OCI-LY7 (cell line): ENCODE measurements around the gene ACTN1. TPM values are rescaled to one million over a fixed set of nuclear protein-coding genes. Genes with fewer than 3 reads are reported as not detected.

ENCODE experiments used
- BruUV-seq: library from RNA; stranded (reverse); fragments of 400-500 nt; replicated peaks from 2 replicates; lab custom pipeline; 2021; lab: Mats Ljungman, UMichigan
- CTCF ChIA-PET: fragments of 300-600 bp; sonication (Branson Sonifier 250); formaldehyde crosslinking; loops from one replicate; lab custom pipeline; 2022; ENCODE audit warnings: antibody characterized with exemption; ENCODE audit not compliant: unreplicated experiment; lab: Charles Lee
- POLR2A ChIA-PET: fragments of 300-600 bp; sonication (Branson Sonifier 250); formaldehyde crosslinking; loops from one replicate; lab custom pipeline; 2022; ENCODE audit warnings: antibody characterized with exemption; lab: Charles Lee
- DNase-seq: peaks from one replicate; pipeline ENCODE4 v3.0.0-alpha.2; 2015; ENCODE audit warnings: low spot score
- H2AFZ ChIP-seq: fragments of 200-600 bp; sonication (generic), shearing (Covaris generic); 2 replicates; pipeline ENCODE4 v1.6.1; 2014; ENCODE audit warnings: mild to moderate bottlenecking, antibody characterized with exemption, low read length, moderate library complexity
- H3K27ac ChIP-seq: fragments of 200-600 bp; sonication (generic); 2 replicates; pipeline ENCODE4 v1.5.1; 2014; ENCODE audit warnings: mixed run types, low read depth, mild to moderate bottlenecking, moderate library complexity, low read length, inconsistent platforms; ENCODE audit not compliant: poor library complexity, severe bottlenecking
- H3K36me3 ChIP-seq: fragments of 200-600 bp; sonication (generic); 2 replicates; pipeline ENCODE4 v1.6.1; 2014; ENCODE audit warnings: mild to moderate bottlenecking, antibody characterized with exemption, low read length, moderate library complexity, mixed read lengths; ENCODE audit not compliant: insufficient read depth
- H3K4me1 ChIP-seq: fragments of 200-600 bp; sonication (generic); 2 replicates; pipeline ENCODE4 v1.5.1; 2014; ENCODE audit warnings: mild to moderate bottlenecking, low read length; ENCODE audit not compliant: insufficient read depth, poor library complexity, severe bottlenecking
- H3K4me2 ChIP-seq: fragments of 200-600 bp; sonication (generic); 2 replicates; pipeline ENCODE4 v1.6.1; 2014; ENCODE audit warnings: mild to moderate bottlenecking, low read length
- H3K4me3 ChIP-seq: fragments of 200-600 bp; sonication (generic); 2 replicates; pipeline ENCODE4 v1.5.1; 2014; ENCODE audit warnings: mild to moderate bottlenecking, low read depth, low read length; ENCODE audit not compliant: poor library complexity, severe bottlenecking
- H3K79me2 ChIP-seq: fragments of 200-600 bp; sonication (generic); 2 replicates; pipeline ENCODE4 v1.6.1; 2016; ENCODE audit warnings: low read depth, mild to moderate bottlenecking, low read length, moderate library complexity, mixed read lengths; ENCODE audit not compliant: insufficient read depth
- H3K9me2 ChIP-seq: fragments of 200-600 bp; sonication (generic); 2 replicates; pipeline ENCODE4 v1.6.1; 2016; ENCODE audit warnings: mild to moderate bottlenecking, low read length, mixed read lengths; ENCODE audit not compliant: insufficient read depth
- H3K9me3 ChIP-seq: fragments of 200-600 bp; sonication (generic); 2 replicates; pipeline ENCODE4 v1.6.1; 2014; ENCODE audit warnings: mild to moderate bottlenecking, mixed run types, low read length, mixed read lengths
- H4K20me1 ChIP-seq: fragments of 200-600 bp; sonication (generic); 2 replicates; pipeline ENCODE4 v1.6.1; 2014; ENCODE audit warnings: mild to moderate bottlenecking, antibody characterized with exemption, low read length, moderate library complexity, mixed read lengths; ENCODE audit not compliant: insufficient read depth
- CTCF ChIP-seq: fragments of 200-600 bp; sonication (generic); conservative IDR thresholded peaks from 2 replicates; pipeline ENCODE4 v1.5.1; 2014; ENCODE audit warnings: mild to moderate bottlenecking, antibody characterized with exemption, low read length, moderate library complexity, mixed read lengths
- EZH2phosphoT487 ChIP-seq: fragments of 200-600 bp; sonication (generic); IDR thresholded peaks from 2 replicates; pipeline ENCODE4 v1.6.1; 2018; ENCODE audit warnings: low read depth, borderline replicate concordance, mild to moderate bottlenecking, mixed run types, antibody characterized with exemption, low read length, moderate library complexity, mixed read lengths
- intact Hi-C: fragments of 100-400 bp; cut with micrococcal nuclease; formaldehyde crosslinking; loops from one replicate; pipeline ENCODE4 v1.10.0; 2022; ENCODE audit not compliant: unreplicated experiment
- total RNA-seq, 2 experiments: library from RNA; depleted of rRNA in 1 of 2; stranded (reverse); fragments of >200 nt in 1 of 2; shearing (Covaris generic) in 1 of 2; gene quantifications; 2 replicates each; pipeline ENCODE4 v1.2.3, GENCODE V29; 2014 to 2022

The ACTN1 gene
- total RNA-seq, 2 experiments from 2014 or later = 0.51 to 1.8 TPM

- no peak overlapping the region for H3K4me3 ChIP-seq
- no TSS peak for BruUV-seq
- no peaks in the 10 kb centered on the region for H3K36me3 ChIP-seq
- TF ChIP-seq CTCF = no peak
- TF ChIP-seq EZH2phosphoT487 = no peak
- H3K4me2 ChIP-seq = no peak overlapping the region
- DNase-seq = no peak
- POLR2A ChIA-PET = interaction anchor here (0.6 to 1.5 kb wide), 2 partner anchors 34 to 284 kb away, joined by 3 read pairs; no protein-coding TSS in a partner anchor
- H3K9me3 ChIP-seq = no peaks in the 10 kb centered on the region
- intact Hi-C loops = no loop called here
- no peaks in the 10 kb centered on the region for H3K79me2 ChIP-seq
- CTCF ChIA-PET = no interaction called here
- H3K4me1 ChIP-seq = no peaks in the 10 kb centered on the region
- no peaks in the 10 kb centered on the region for H3K9me2 ChIP-seq
- H2AFZ ChIP-seq = no peak overlapping the region
- no peak overlapping the region for H3K27ac ChIP-seq
- no peaks in the 10 kb centered on the region for H4K20me1 ChIP-seq
These were observed 39.8 kb downstream of the ACTN1 start for GRCh38 chr14:68939181-68939892.

DNA sequence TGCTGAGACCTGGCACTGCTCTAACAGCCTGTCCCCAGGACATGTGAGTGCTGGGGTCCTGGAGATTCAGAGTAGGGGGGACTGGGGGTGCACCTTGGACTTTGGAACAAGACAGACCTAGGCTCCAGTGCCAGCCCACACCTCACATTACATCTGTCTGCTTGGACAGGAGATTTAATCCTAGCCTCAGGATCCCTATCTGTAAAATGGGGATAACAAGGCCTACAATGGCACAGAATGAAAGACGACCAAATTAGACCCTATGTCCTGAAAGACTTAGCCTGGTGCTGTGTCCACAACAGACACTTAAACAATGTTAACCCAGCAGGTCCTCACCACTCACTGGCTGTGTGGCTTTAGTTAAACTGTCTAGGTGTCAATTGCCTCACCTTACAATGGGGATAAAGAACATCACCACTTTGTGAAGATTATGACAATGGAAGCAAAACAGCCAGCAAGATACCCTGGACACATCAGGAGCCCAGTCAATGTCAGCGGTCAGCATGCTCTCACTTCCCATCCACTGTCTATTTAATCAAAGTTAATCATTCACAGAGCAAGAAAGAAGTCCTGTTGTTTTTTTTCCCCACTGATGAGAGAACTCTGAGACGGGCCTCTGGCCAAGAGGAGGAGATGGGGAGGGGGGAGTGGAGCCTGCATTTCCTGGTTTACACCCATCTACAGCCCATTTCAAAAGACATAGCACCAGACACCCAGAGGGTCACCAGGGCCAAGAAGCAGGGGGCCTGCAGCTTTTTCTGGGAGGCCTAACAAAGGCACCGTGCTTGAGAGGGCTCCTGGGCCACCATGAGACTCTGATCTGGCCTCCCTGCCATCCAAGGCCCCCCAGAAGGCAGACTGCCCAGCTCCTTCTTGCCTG, 40.6 kb downstream of the ACTN1 start:
- H3K4me3 ChIP-seq = no peak overlapping the region
- no peaks in the 10 kb centered on the region for H3K9me2 ChIP-seq
- H3K9me3 ChIP-seq = no peaks in the 10 kb centered on the region
- no peaks in the 10 kb centered on the region for H4K20me1 ChIP-seq
- ChIA-PET CTCF (interaction anchor here (0.6 kb wide), 1 partner anchor 50 kb away, joined by 3 read pairs; no protein-coding TSS in a partner anchor), POLR2A (interaction anchor here (1.5 kb wide), 1 partner anchor 34 kb away, joined by 3 read pairs; no protein-coding TSS in a partner anchor)
- TF ChIP-seq EZH2phosphoT487 (no peak), CTCF (no peak)
- DNase-seq = no peak
- H2AFZ ChIP-seq = no peak overlapping the region
- H3K36me3 ChIP-seq = no peaks in the 10 kb centered on the region
- no TSS peak for BruUV-seq
- no peak overlapping the region for H3K4me2 ChIP-seq
- H3K27ac ChIP-seq = no peak overlapping the region
- intact Hi-C loops = no loop called here
- no peaks in the 10 kb centered on the region for H3K79me2 ChIP-seq
- H3K4me1 ChIP-seq = no peaks in the 10 kb centered on the region
